Parathyroid adenoma (tissue), 2 donors: ENCODE results near the gene OSBPL5.

Experiments used
- H2AFZ ChIP-seq: fragments of 300-600 bp; sonication (generic); one replicate; pipeline ENCODE4 v1.7.0; 2017; ENCODE audit warnings: antibody characterized with exemption, mild to moderate bottlenecking
- H3K27ac ChIP-seq: fragments of 300-600 bp; sonication (generic); one replicate; pipeline ENCODE4 v1.7.0; 2017
- H3K27me3 ChIP-seq: fragments of 300-600 bp; sonication (generic); one replicate; pipeline ENCODE4 v1.7.0; 2017; ENCODE audit warnings: low read length; ENCODE audit not compliant: control insufficient read depth, insufficient read depth
- H3K36me3 ChIP-seq: fragments of 300-600 bp; sonication (generic); one replicate; pipeline ENCODE4 v1.7.0; 2017; ENCODE audit warnings: low read length; ENCODE audit not compliant: control insufficient read depth, insufficient read depth
- H3K4me1 ChIP-seq: fragments of 300-600 bp; sonication (generic); one replicate; pipeline ENCODE4 v1.7.0; 2017; ENCODE audit warnings: control low read depth
- H3K4me2 ChIP-seq: fragments of 300-600 bp; sonication (generic); one replicate; pipeline ENCODE4 v1.7.0; 2017; ENCODE audit warnings: low read length
- H3K4me3 ChIP-seq: fragments of 300-600 bp; sonication (generic); one replicate; pipeline ENCODE4 v1.7.0; 2017; ENCODE audit warnings: low read depth, low read length
- H3K79me2 ChIP-seq: fragments of 300-600 bp; sonication (generic); one replicate; pipeline ENCODE4 v1.7.0; 2017; ENCODE audit warnings: control low read depth
- H3K9ac ChIP-seq: fragments of 300-600 bp; sonication (generic); one replicate; pipeline ENCODE4 v1.7.0; 2017; ENCODE audit warnings: mild to moderate bottlenecking
- H3K9me3 ChIP-seq: fragments of 300-600 bp; sonication (generic); one replicate; pipeline ENCODE4 v1.7.0; 2017; ENCODE audit warnings: low read length; ENCODE audit not compliant: control insufficient read depth
- TF ChIP-seq, protein P1 (sequence below): fragments of 300-600 bp; sonication (generic); IDR thresholded peaks from one replicate; pipeline ENCODE4 v1.7.0; 2017; ENCODE audit warnings: antibody characterized with exemption, mild to moderate bottlenecking
- donor health status: primary hyperparathyroidism.

OSBPL5 gene

DNA sequence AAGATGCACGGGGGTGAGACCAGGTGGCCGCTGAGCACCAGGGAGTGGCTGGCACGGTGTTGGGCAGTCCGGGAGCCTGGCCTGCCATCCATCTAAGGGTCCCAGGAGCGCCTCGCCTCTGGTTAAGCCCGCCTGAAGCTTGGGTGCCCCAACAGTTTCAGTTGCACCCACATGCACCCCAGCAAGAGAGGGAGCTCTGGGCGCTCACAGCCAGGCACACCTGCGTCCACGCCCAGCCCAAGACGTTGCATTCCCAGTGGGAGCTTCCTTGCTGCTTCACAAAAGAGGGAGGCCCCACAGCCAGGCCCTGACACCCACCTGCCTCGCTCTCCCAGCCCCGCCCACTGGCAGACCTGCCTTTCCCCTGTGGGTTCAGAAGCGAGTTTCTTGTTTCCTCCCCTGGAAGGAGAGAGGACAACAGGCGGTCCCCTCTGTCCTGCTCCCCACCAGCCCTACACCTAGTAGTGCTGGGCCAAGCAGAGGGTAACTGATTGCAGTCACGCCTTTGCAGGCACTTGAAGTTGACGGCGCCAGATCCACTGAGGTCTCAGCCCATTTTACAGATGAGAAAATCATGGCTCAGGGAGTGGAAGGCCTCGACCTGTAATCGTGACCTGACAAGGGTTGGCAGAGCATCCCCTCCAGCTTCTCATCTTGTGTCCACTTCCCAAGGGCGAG is 35.4 kb downstream of the OSBPL5 start:
- no peak overlapping the region for H3K4me2 ChIP-seq
- H3K79me2 ChIP-seq: no peaks in the 10 kb centered on the region
- no peaks in the 10 kb centered on the region for H3K36me3 ChIP-seq
- no peak overlapping the region for H2AFZ ChIP-seq
- no peaks in the 10 kb centered on the region for H3K4me1 ChIP-seq
- no peak overlapping the region for H3K27ac ChIP-seq
- no peak overlapping the region for H3K9ac ChIP-seq
- TF ChIP-seq, protein P1, sequence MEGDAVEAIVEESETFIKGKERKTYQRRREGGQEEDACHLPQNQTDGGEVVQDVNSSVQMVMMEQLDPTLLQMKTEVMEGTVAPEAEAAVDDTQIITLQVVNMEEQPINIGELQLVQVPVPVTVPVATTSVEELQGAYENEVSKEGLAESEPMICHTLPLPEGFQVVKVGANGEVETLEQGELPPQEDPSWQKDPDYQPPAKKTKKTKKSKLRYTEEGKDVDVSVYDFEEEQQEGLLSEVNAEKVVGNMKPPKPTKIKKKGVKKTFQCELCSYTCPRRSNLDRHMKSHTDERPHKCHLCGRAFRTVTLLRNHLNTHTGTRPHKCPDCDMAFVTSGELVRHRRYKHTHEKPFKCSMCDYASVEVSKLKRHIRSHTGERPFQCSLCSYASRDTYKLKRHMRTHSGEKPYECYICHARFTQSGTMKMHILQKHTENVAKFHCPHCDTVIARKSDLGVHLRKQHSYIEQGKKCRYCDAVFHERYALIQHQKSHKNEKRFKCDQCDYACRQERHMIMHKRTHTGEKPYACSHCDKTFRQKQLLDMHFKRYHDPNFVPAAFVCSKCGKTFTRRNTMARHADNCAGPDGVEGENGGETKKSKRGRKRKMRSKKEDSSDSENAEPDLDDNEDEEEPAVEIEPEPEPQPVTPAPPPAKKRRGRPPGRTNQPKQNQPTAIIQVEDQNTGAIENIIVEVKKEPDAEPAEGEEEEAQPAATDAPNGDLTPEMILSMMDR: no peak
- H3K9me3 ChIP-seq: no peaks in the 10 kb centered on the region
- no peak overlapping the region for H3K4me3 ChIP-seq
- no peaks in the 10 kb centered on the region for H3K27me3 ChIP-seq

DNA sequence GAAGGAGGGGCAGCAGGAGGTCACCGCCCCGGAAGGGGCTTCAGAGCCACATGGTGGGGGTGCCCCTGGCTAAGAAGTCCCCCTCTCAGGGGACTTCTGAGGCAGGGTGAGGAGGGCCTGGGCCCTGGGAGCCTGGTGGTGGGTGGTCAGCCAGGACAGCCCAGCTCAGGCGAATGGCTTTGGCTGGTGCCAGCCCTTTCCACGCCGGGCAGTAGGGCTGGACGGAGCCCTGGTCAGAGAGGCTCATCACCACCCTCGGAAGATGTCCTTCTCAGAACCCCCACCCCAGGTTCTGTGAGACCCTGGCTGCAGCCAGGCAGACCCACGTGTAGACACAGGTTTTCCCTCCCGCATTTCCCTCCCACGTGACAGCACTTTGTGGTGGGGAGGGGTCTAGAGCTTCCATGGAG is 35.9 kb downstream of the OSBPL5 start:
- Histone ChIP-seq H3K79me2 (no peaks in the 10 kb centered on the region), H3K9ac (no peak overlapping the region), H3K4me2 (no peak overlapping the region), H3K4me3 (no peak overlapping the region), H3K27me3 (no peaks in the 10 kb centered on the region), H2AFZ (no peak overlapping the region), H3K9me3 (no peaks in the 10 kb centered on the region), H3K27ac (no peak overlapping the region), H3K4me1 (peaks cover 1% of the 10 kb centered on the region), H3K36me3 (no peaks in the 10 kb centered on the region)
- TF ChIP-seq, protein P1: no peak

DNA sequence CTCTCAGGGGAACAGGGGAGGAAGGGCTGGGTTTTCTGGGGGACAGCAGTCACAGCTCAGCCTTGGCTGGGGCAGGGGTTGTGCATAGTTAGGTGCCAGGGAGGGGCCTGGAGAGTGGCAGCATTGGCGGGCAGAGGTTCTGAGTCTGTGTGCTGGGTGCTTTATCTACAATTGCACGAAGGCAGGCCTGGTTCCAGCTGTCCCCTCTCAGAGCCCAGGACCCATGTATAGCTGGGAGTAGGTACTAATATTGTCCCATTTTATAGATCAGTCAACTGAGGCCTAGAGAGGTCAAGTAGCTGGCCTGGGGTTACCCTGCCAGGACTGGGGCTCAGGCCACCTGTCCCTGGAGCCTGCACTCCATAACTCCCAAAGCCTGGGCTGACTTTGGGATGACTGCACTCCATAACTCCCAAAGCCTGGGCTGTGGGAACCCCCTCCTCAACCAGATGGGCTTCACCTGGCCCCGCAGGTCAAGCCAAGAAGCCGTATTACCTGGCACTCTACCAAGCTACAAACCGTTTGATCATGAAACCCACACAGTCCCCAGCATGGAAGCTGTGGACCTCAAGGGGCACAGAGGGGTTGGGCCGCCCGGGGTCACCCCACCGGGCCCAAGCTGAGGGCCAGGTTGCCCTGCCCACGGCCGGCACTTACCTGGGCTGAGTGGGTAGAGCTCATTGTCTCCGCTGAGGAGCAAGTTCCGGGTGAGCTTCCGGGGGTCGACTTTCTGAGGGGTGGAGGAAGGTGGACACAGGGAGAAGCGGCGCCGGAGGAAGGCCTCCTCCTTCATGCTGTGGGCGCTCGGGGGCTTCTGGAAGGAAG is 36.5 kb downstream of the OSBPL5 start:
- no peak overlapping the region for H3K27ac ChIP-seq
- TF ChIP-seq, protein P1: no peak
- H3K9me3 ChIP-seq: no peaks in the 10 kb centered on the region
- peaks cover 2% of the 10 kb centered on the region for H3K4me1 ChIP-seq
- no peak overlapping the region for H3K9ac ChIP-seq
- no peaks in the 10 kb centered on the region for H3K27me3 ChIP-seq
- no peaks in the 10 kb centered on the region for H3K36me3 ChIP-seq
- H3K4me3 ChIP-seq: no peak overlapping the region
- no peak overlapping the region for H3K4me2 ChIP-seq
- no peak overlapping the region for H2AFZ ChIP-seq
- no peaks in the 10 kb centered on the region for H3K79me2 ChIP-seq

DNA sequence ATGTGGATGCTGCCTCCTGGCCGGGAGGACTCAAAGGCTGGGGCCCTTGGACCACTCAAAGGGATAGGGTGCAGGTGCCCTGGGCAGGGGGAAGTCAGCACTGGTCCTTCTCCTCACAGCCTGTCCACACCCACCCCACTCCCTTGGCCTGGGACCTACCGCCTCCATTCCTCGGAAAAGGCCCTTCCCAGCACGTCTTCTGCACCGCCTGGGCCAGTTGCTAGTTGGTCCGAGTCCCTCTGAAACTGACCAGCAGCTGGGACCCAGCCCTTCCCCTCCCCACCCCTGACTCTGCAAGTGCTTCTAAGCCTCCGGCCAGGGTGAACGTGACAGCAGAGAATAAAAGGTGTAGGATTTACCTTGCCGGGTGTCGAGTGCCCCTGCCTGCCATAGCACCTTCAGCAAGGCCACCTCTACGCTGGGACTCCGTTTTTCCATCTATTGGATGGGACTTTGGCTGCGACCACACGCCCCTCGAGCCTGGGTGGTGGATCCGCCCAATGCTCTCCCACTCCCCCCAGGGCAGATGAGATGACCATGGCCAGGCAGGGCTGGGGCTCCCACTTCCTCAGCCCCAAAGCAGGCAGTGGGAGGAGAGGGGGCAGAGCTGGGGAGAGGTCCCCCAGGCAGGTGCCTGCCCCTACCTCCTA is 37.3 kb downstream of the OSBPL5 start:
- Histone ChIP-seq H3K36me3 (no peaks in the 10 kb centered on the region), H3K4me3 (no peak overlapping the region), H3K4me1 (peaks cover 2% of the 10 kb centered on the region), H3K4me2 (no peak overlapping the region), H3K9me3 (no peaks in the 10 kb centered on the region), H3K27ac (no peak overlapping the region), H3K27me3 (no peaks in the 10 kb centered on the region), H3K79me2 (no peaks in the 10 kb centered on the region), H2AFZ (no peak overlapping the region), H3K9ac (no peak overlapping the region)
- TF ChIP-seq, protein P1: no peak
